K562 (cell line): ENCODE measurements around the gene ADGRL3. TPM values are rescaled to one million over a fixed set of nuclear protein-coding genes. Genes with fewer than 3 reads are reported as not detected.

Experiments
- ATAC-seq: fragments of 200-7000 bp; cut with Tn5 transposase; 3 replicates; pipeline ENCODE4 v1.9.1; 2020; ENCODE audit warnings: moderate library complexity
- BruUV-seq: library from RNA; stranded (reverse); fragments of 400-500 nt; replicated peaks from 2 replicates; lab custom pipeline; 2021; lab: Mats Ljungman, UMichigan
- CTCF ChIA-PET: fragments of 300-600 bp; formaldehyde crosslinking; extraction: SDS; loops from one replicate; lab custom pipeline; 2021; ENCODE audit warnings: low intra/inter-chr PET ratio; lab: Yijun Ruan, JAX
- POLR2A ChIA-PET: fragments of 300-600, 350-650 bp; sonication (Branson Sonifier 250); formaldehyde crosslinking; extraction: SDS; loops from one replicate; lab custom pipeline; 2021; ENCODE audit warnings: antibody characterized with exemption, inconsistent platforms; lab: Yijun Ruan, JAX
- DNase-seq, 4 experiments: peaks; one replicate each; pipeline versions ENCODE4 v3.0.0 to v3.0.0-alpha.2; 2011 to 2018; ENCODE audit warnings: low spot score in 3 of 4, mixed read lengths in 3 of 4; ENCODE audit errors: extremely low read depth in 1 of 4
- FAIRE-seq: peaks from 2 replicates; lab custom pipeline; 2011; peaks lifted over from hg19 to GRCh38; lab: Jason Lieb, UNC
- H2AFZ ChIP-seq: 2 replicates; pipeline ENCODE4 v1.6.0; 2011; ENCODE audit warnings: low read depth, low read length, control low read depth, inconsistent platforms
- H3K27ac ChIP-seq: fragments of 200-600 bp; 3 replicates; pipeline ENCODE4 v1.8.0; 2011; ENCODE audit warnings: low read depth, mild to moderate bottlenecking, control low read depth, inconsistent platforms, low read length, moderate library complexity, mixed read lengths; ENCODE audit errors: extremely low read depth
- H3K27me3 ChIP-seq, 2 experiments: fragments of 300-600 bp in 1 of 2; 2 replicates in 1 of 2; 3 replicates in 1 of 2; pipeline versions ENCODE4 v1.6.0 to v1.8.0; 2011; ENCODE audit warnings: inconsistent platforms in 2 of 2, low read length in 2 of 2, mild to moderate bottlenecking in 1 of 2, mixed read lengths in 1 of 2, moderate library complexity in 1 of 2; ENCODE audit not compliant: control insufficient read depth in 2 of 2, insufficient read depth in 2 of 2
- H3K36me3 ChIP-seq: fragments of 300-600 bp; 3 replicates; pipeline ENCODE4 v1.8.0; 2011; ENCODE audit warnings: mild to moderate bottlenecking, low read length, inconsistent platforms; ENCODE audit not compliant: control insufficient read depth, insufficient read depth
- H3K4me1 ChIP-seq, 2 experiments: fragments of 200-600 bp in 1 of 2; replicated peaks in 1 of 2; 2 replicates in 1 of 2; 3 replicates in 1 of 2; pipeline versions ENCODE4 v1.5.1 to v1.8.0; 2011; ENCODE audit warnings: inconsistent platforms in 2 of 2, low read length in 2 of 2, mild to moderate bottlenecking in 1 of 2, mixed read lengths in 1 of 2, moderate library complexity in 1 of 2; ENCODE audit not compliant: control insufficient read depth in 2 of 2, insufficient read depth in 2 of 2
- H3K4me2 ChIP-seq: 2 replicates; pipeline ENCODE4 v1.6.1; 2011; ENCODE audit warnings: low read length, control low read depth, inconsistent platforms, mixed read lengths; ENCODE audit not compliant: insufficient read depth
- H3K4me3 ChIP-seq: fragments of 200-600 bp; sonication (generic), shearing (Covaris generic); 2 replicates; pipeline ENCODE4 v1.5.1; 2016; ENCODE audit warnings: control low read depth, inconsistent platforms
- H3K79me2 ChIP-seq: fragments of 200-600 bp; 3 replicates; pipeline ENCODE4 v1.8.0; 2011; ENCODE audit warnings: low read length, inconsistent platforms; ENCODE audit not compliant: control insufficient read depth, insufficient read depth
- H3K9ac ChIP-seq, 2 experiments: 2 replicates each; pipeline versions ENCODE4 v1.6.0 to v1.6.1; 2011; ENCODE audit warnings: low read depth in 2 of 2, low read length in 2 of 2, control low read depth in 1 of 2, inconsistent platforms in 1 of 2, mild to moderate bottlenecking in 1 of 2, mixed read lengths in 1 of 2; ENCODE audit not compliant: insufficient read depth in 1 of 2
- H3K9me1 ChIP-seq: one replicate; pipeline ENCODE4 v1.6.0; 2011; ENCODE audit warnings: inconsistent platforms, mild to moderate bottlenecking, low read length, moderate library complexity; ENCODE audit not compliant: control insufficient read depth, insufficient read depth
- H3K9me3 ChIP-seq: replicated peaks from 2 replicates; pipeline ENCODE4 v1.5.1; 2011; ENCODE audit warnings: low read depth, low read length, inconsistent platforms; ENCODE audit not compliant: control insufficient read depth, insufficient read depth
- H4K20me1 ChIP-seq: replicated peaks from 2 replicates; pipeline ENCODE4 v1.6.1; 2011; ENCODE audit warnings: low read length, inconsistent platforms, mixed read lengths; ENCODE audit not compliant: control insufficient read depth, insufficient read depth
- C11orf30 ChIP-seq: fragments of 450-650 bp; IDR thresholded peaks from 2 replicates; pipeline ENCODE4 v1.6.1; 2016; ENCODE audit warnings: low read depth, mild to moderate bottlenecking
- FOXM1 ChIP-seq, 2 experiments: fragments of 450-650 bp in 1 of 2; sonication (generic) in 1 of 2; formaldehyde crosslinking in 1 of 2; IDR thresholded peaks; 2 replicates each; pipeline versions ENCODE4 v1.6.1 to v1.9.0; 2017 to 2022; ENCODE audit warnings: low read depth in 2 of 2, mild to moderate bottlenecking in 2 of 2, missing genetic modification reagents in 1 of 2, moderate library complexity in 1 of 2
- JUND ChIP-seq, 2 experiments: IDR thresholded peaks; 2 replicates in 1 of 2; 3 replicates in 1 of 2; pipeline ENCODE4 v1.6.1; 2011; ENCODE audit warnings: borderline replicate concordance in 2 of 2, low read depth in 2 of 2, low read length in 2 of 2, improper control_type of control experiment in 1 of 2, missing biosample characterization in 1 of 2, missing genetic modification characterization in 1 of 2, missing genetic modification reagents in 1 of 2
- MAFF ChIP-seq: IDR thresholded peaks from 2 replicates; pipeline ENCODE4 v1.6.1; 2012; ENCODE audit warnings: low read length, improper control_type of control experiment
- MAFG ChIP-seq: fragments of 450-650 bp; conservative IDR thresholded peaks from 2 replicates; pipeline ENCODE4 v1.6.1; 2016; ENCODE audit warnings: missing genetic modification characterization, missing compliant biosample characterization
- MAFK ChIP-seq: IDR thresholded peaks from 2 replicates; pipeline ENCODE4 v1.6.1; 2011; ENCODE audit warnings: low read length, improper control_type of control experiment
- MCM7 ChIP-seq, 2 experiments: fragments of 450-650 bp; IDR thresholded peaks; 2 replicates each; pipeline ENCODE4 v1.6.1; 2016 to 2018
- NEUROD1 ChIP-seq: fragments of 150-350 bp; IDR thresholded peaks from 2 replicates; pipeline ENCODE4 v1.6.1; 2014; ENCODE audit warnings: borderline replicate concordance, low read length, low read depth; ENCODE audit not compliant: partially characterized antibody
- POLR2B ChIP-seq: fragments of 450-650 bp; IDR thresholded peaks from 2 replicates; pipeline ENCODE4 v1.6.1; 2018; ENCODE audit warnings: low read depth; ENCODE audit not compliant: partially characterized antibody
- POLR3G ChIP-seq: IDR thresholded peaks from 2 replicates; pipeline ENCODE4 v1.6.1; 2011; ENCODE audit not compliant: insufficient read length, insufficient replicate concordance; ENCODE audit errors: extremely low read depth
- RBM39 ChIP-seq: fragments of 200-400 bp; formaldehyde crosslinking; optimal IDR thresholded peaks from 2 replicates; pipeline ENCODE3; 2018; ENCODE audit warnings: low read depth, low read length
- ZNF316 ChIP-seq: fragments of 450-650 bp; IDR thresholded peaks from 2 replicates; pipeline ENCODE4 v1.6.1; 2016
- ZNF384 ChIP-seq: IDR thresholded peaks from 2 replicates; pipeline ENCODE4 v1.6.1; 2012; ENCODE audit warnings: low read depth, low read length, improper control_type of control experiment
- WGBS: fragments of 100-300 bp; shearing (Covaris generic); methylation state at CpG from one replicate; pipeline ENCODE4 v1.1.6; 2016; ENCODE audit warnings: low coverage, mixed read lengths; ENCODE audit not compliant: insufficient coverage; ENCODE audit errors: missing lambda C conversion rate; 5-methylcytosine and 5-hydroxymethylcytosine counted together
- in situ Hi-C: fragments of 300-500 bp; cut with MboI; formaldehyde crosslinking; loops from 4 replicates; pipeline ENCODE4 v1.15.0; 2018; ENCODE audit warnings: inconsistent platforms, mixed read lengths
- intact Hi-C: fragments of 100-400 bp; cut with micrococcal nuclease; formaldehyde crosslinking; loops from 2 replicates; pipeline ENCODE4 v1.14.2; 2022
- polyA plus RNA-seq, 8 experiments: library from polyadenylated mRNA; depleted of rRNA in 4 of 8; stranded (reverse) in 5 of 8; unstranded in 3 of 8; fragments of >200 nt; fragmentation: Nextera tagmentation in 2 of 8; fragmentation: Illumina TruSeq in 1 of 8; extraction: Ambion mirVana in 2 of 8; extraction: Trizol in 1 of 8; gene quantifications; 2 replicates each; pipeline versions ENCODE4 v1.2.1 to v1.2.3, GENCODE V29; 2011 to 2014; ENCODE audit warnings: inconsistent platforms in 1 of 8, missing spikeins in 1 of 8
- total RNA-seq, 7 experiments: library from RNA; depleted of rRNA in 6 of 7; stranded (reverse); fragments of >200 nt in 6 of 7; fragmentation: Illumina TruSeq in 2 of 7; extraction: Trizol in 2 of 7; gene quantifications; 2 replicates each; pipeline versions ENCODE4 v1.2.1 to v1.2.3, GENCODE V29; 2011 to 2021; ENCODE audit warnings: low replicate concordance in 1 of 7
- TF ChIP-seq, protein P1 (sequence below): IDR thresholded peaks from 2 replicates; pipeline ENCODE4 v1.6.1; 2011; ENCODE audit not compliant: insufficient read length; ENCODE audit errors: extremely low read depth
- TF ChIP-seq, protein P2 (sequence below): fragments of 450-650 bp; IDR thresholded peaks from 2 replicates; pipeline ENCODE4 v1.6.1; 2017; ENCODE audit warnings: antibody characterized with exemption

Gene ADGRL3
- total and polyA plus RNA-seq, 9 of the 15 experiments (the other 6 are each of a cell fraction or from before 2014, with no cell fraction given), result 0.03 to 0.14 (median 0.04) TPM; not detected in 2

DNA sequence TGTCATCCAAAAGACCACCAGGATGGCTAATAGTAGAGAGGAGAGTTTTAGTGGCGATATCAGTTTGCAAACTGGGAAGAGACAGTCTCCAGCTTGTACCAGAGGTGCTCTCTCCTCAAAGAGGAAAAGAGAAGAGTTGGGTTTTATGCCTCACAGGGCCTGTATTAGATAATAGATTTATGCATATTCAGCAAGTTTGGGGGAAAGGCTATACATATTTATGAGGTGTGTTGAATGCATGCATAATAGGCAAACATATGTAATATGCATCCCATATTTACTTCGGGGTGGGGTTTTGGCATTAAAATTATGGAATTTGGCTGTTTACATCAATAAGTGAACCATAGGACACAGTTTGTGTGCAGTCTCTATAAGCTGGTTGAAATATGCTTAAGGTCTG, 22.8 kb upstream of the ADGRL3 start:
- no peak overlapping the region for H3K27ac ChIP-seq
- no peak overlapping the region for H2AFZ ChIP-seq
- H3K9me3 ChIP-seq, result no peaks in the 10 kb centered on the region
- 0% methylated on average over 2 of the region's 2 CpGs for WGBS
- ATAC-seq (no peak), FAIRE-seq (no peak), DNase-seq (no peak)
- no peaks in the 10 kb centered on the region for H3K36me3 ChIP-seq
- TF ChIP-seq MAFK, result 0 out of 2 replicates have a peak, but pooled peaks have one; percentile 28
- TF ChIP-seq ZNF316, result peak; percentile 46; the same call in 1 of the 2 replicates
- TF ChIP-seq MAFG (tag), result peak; percentile 38; the same call in 1 of the 2 replicates
- TF ChIP-seq MAFF, result 0 out of 2 replicates have a peak, but pooled peaks have one; percentile 22
- no peak for TF ChIP-seq ZNF384
- no peak for TF ChIP-seq MCM7 (IDR thresholded peaks at IDR 0.05)
- TF ChIP-seq C11orf30, result peak; percentile 36; the same call in 1 of the 2 replicates
- ChIA-PET CTCF (no interaction called here), POLR2A (no interaction called here)
- H3K9ac ChIP-seq, result no peak overlapping the region
- intact Hi-C loops (no loop called here), in situ Hi-C loops (no loop called here)
- H3K4me1 ChIP-seq, result no peaks in the 10 kb centered on the region
- H3K79me2 ChIP-seq, result no peaks in the 10 kb centered on the region
- BruUV-seq, result no TSS peak
- no peak overlapping the region for H3K4me2 ChIP-seq
- no peak overlapping the region for H3K4me3 ChIP-seq
- H4K20me1 ChIP-seq, result no peaks in the 10 kb centered on the region
- no peaks in the 10 kb centered on the region for H3K27me3 ChIP-seq
- no peaks in the 10 kb centered on the region for H3K9me1 ChIP-seq

DNA sequence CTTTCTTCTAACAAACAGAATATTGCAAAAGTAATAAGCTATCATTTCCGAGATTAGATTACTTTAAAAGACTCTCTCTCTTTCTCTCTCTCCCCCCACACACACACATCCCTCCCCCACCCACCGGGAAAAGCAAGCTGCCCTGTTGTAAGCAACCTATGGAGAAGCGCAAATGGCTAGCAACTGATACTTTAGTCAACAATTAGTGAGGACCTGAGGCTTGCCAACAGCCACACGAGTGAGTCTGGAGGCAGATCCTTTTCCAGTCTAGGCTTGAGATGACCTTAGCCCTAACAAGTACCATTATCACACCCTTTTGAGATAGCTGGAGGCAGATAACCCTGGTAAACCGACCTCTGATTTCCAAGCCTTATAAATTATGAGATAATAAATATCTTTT, 19.7 kb upstream of the ADGRL3 start:
- Histone ChIP-seq H3K9ac (no peak overlapping the region), H3K9me1 (no peaks in the 10 kb centered on the region), H3K4me3 (no peak overlapping the region), H3K27me3 (no peaks in the 10 kb centered on the region), H2AFZ (no peak overlapping the region), H3K79me2 (no peaks in the 10 kb centered on the region), H3K27ac (no peak overlapping the region), H4K20me1 (no peaks in the 10 kb centered on the region), H3K9me3 (no peaks in the 10 kb centered on the region), H3K36me3 (no peaks in the 10 kb centered on the region), H3K4me1 (no peaks in the 10 kb centered on the region), H3K4me2 (no peak overlapping the region)
- no peak for ATAC-seq
- POLR2A ChIA-PET, result no interaction called here
- FAIRE-seq, result no peak
- in situ Hi-C loops (no loop called here), intact Hi-C loops (no loop called here)
- DNase-seq, result no peak
- 0% methylated on average over 4 of the region's 5 CpGs for WGBS
- CTCF ChIA-PET, result no interaction called here
- BruUV-seq, result no TSS peak
- no peak for TF ChIP-seq RBM39
- TF ChIP-seq, protein P1, sequence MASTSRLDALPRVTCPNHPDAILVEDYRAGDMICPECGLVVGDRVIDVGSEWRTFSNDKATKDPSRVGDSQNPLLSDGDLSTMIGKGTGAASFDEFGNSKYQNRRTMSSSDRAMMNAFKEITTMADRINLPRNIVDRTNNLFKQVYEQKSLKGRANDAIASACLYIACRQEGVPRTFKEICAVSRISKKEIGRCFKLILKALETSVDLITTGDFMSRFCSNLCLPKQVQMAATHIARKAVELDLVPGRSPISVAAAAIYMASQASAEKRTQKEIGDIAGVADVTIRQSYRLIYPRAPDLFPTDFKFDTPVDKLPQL, result no peak
- no peak for TF ChIP-seq NEUROD1
- TF ChIP-seq, protein P2, sequence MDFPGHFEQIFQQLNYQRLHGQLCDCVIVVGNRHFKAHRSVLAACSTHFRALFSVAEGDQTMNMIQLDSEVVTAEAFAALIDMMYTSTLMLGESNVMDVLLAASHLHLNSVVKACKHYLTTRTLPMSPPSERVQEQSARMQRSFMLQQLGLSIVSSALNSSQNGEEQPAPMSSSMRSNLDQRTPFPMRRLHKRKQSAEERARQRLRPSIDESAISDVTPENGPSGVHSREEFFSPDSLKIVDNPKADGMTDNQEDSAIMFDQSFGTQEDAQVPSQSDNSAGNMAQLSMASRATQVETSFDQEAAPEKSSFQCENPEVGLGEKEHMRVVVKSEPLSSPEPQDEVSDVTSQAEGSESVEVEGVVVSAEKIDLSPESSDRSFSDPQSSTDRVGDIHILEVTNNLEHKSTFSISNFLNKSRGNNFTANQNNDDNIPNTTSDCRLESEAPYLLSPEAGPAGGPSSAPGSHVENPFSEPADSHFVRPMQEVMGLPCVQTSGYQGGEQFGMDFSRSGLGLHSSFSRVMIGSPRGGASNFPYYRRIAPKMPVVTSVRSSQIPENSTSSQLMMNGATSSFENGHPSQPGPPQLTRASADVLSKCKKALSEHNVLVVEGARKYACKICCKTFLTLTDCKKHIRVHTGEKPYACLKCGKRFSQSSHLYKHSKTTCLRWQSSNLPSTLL, result no peak
- TF ChIP-seq POLR3G, result no peak
- no peak for TF ChIP-seq JUND (IDR thresholded peaks at IDR 0.05; ENCODE audit: borderline replicate concordance, low read depth, low read length)
- TF ChIP-seq JUND (tag; IDR thresholded peaks at IDR 0.05; ENCODE audit: borderline replicate concordance, low read depth, low read length), result no peak
- no peak for TF ChIP-seq MAFG (tag)
- TF ChIP-seq POLR2B, result no peak
- no peak for TF ChIP-seq FOXM1 (IDR thresholded peaks at IDR 0.05; ENCODE audit: low read depth)
- no peak for TF ChIP-seq FOXM1 (CRISPR knock-in tag; IDR thresholded peaks at IDR 0.05; ENCODE audit: low read depth)
